ENCODE measurements around the gene ZNF85. TPM values are rescaled to one million over a fixed set of nuclear protein-coding genes. Genes with fewer than 3 reads are reported as not detected.
"Not testable (repeated sequence)": the region's sequence is repeated elsewhere in the genome, so short reads cannot be mapped to it uniquely, and the experiment has no call there.

Gene ZNF85
- 10 to 100 TPM; 18.2 to 23.2 (median 19.5) TPM for polyA plus RNA-seq (ENCODE audit: insufficient read length in 4 of 4)

DNA sequence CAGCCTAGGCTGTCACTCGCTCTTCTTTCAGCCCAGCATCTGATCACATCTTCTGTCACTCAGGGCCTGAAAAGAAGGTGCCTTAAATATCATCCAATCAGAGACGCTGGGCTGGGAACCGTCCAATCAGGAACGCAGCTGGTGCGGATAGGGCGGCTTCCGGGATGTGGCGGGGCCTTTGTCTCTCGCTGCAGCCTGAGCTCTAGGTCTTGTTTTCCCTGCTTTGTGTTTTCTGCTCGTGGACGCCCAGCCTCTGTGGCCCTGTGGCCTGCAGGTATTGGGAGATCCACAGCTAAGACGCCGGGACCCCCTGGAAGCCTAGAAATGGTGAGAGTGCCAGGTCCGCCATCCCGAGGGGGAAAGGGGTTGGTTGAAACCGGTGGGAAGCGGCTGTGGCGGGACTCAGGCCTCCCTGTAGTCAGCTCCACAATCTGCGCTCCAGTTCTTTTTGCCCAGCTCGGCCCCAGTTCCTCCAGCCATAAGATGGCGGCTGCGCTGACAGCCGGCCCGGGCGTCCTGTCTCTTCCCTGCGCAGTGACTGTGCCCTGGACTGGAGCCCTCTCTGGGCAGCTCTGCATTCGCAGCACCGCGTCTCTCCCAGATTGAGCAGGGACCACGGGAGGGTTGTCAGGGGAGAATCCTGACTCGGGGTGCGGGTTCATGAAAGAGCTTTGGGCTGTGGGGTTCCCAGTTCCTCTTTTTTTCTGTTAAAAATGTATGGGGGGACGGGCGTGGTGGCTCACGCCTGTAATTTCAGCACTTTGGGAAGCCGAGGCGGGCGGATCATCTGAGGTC, at the start of gene ZNF85:
Gene ZNF85 (plus strand): TSS at position 175 of the 795 bp plus-strand sequence. CDS start 150 bp downstream, at position 325.
- peak; percentile 80 to 87 (median 85) for DNase-seq (ENCODE audit: low read depth in 4 of 4, low spot score in 3 of 4)

DNA sequence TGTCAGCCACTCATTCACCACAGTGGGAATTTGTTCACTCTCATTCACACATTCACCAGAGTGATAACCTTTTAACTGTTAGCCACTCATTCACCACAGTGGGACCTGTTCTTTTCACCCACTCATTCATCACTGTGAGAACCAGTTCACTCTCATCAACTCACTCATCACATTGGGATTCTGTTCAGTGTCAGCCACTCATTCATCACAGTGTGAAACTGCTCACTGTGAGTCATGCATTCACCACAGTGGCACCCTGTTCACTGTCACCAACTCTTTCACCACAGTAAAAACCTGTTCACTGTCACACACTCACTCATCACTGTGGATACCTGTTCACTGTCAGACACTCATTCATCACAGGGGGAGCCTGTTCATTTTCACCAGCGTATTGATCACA, 43.5 kb upstream of the ZNF85 start:
- DNase-seq (ENCODE audit: low read depth in 4 of 4, low spot score in 3 of 4), result no peak

DNA sequence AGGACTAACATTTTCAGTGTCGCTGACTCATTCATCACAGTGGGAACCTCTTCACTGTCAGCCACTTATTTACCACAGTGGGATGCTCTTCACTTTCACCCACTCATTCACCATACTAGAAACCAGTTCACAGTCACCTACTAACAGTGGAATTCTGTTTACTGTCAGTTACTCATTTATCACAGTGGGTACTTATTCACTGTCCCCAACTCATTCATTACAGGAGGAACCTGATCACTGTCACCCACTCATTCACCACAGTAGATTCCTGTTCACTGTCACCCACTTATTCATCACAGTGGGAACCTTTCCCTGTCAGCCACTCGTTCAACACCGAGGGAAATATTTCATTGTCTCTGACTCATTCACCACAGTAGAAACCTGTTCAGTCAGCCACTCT, 10.1 kb upstream of the ZNF85 start:
- DNase-seq (ENCODE audit: low read depth in 4 of 4, low spot score in 3 of 4), result no peak

DNA sequence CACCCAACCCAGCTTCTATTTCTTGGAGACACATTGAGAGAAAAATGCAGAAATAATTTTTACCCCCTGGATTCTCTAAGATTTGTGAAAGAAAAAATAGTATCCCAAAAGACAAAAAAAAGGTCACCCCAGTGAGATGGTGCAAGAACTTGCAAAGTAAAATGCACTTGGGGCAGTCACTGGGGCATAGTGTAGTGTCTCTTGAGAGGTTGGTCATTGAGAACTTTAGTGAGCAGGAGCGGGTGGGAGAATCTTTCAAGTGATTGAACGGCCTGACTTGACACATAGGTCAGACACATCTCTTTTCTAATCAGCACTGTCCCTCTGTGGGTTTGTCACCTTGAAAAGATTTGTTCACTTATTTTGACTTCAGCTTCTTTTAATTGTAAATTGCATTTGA, 2.4 kb downstream of the ZNF85 start:
- DNase-seq (ENCODE audit: low read depth in 4 of 4, low spot score in 3 of 4), result no peak

DNA sequence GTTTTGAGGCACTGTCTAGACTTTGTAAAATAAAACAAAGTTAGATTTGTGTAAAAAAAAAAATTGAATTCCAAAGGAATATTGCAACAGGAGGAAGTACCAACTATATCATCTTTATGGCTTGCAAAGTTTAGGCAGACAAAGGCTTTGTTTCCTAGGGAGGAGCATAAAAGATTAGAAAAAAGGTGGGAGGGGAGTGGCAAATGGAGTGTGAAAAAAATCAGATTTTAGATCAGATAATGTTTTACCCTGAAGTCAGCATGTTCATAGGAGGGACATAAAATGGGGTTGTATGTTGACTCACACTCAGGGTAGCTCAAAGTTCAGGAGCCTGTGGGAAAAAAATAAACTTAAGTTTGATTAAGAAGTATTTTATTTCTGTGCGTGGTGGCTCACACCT, 3.7 kb downstream of the ZNF85 start:
- no peak for DNase-seq (ENCODE audit: low read depth in 4 of 4, low spot score in 3 of 4)

DNA sequence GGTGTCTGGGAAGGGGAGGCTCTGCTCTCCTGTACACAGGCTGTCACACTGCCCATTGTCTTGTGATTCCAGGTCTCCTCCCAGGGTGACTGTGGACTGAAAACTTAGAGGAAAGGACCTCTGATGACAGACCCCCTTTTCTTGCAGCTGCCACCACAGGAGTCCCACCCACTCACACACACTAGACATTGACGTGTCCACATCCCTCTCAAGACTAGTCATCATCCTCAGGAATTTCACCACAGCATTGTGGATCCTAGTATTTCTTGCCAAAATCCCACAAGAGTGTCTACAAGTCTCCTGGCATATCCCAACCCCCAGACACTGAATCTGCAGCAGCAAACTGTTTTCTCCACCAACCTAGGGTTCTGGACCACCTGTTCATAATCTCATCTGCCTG, 5.3 kb downstream of the ZNF85 start:
- no peak for DNase-seq (ENCODE audit: low read depth in 4 of 4, low spot score in 3 of 4)

DNA sequence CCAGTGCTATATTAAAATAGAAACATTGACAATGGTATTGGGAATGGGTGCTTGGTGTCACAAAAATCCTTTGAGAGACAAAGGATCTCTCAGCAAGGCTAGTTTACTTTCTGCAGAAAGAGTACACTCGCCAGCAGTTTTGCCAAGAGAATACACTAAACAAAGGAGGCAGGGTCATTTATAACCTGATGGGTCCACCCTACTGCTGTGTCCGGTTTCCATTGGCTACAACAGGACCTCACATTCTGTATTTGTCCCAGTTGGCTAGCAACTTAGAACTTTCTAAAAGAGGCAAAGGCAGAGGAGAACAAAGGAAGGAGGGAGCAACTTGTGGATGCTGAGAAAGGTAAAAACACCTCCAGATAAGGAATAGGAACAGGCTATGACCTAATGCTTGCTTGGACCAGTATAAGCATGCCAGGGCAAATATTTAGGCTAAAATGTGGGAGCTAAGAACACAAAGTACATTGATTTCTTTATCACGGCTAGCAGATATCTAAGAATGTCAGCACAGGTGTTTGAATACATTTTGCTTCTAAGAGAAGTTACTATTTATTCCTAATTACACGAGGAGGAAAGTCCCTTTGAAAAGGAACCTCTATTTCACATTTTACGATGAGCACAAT, 13.4 kb downstream of the ZNF85 start:
- DNase-seq (ENCODE audit: low read depth in 4 of 4, low spot score in 3 of 4), result not testable (repeated sequence)

DNA sequence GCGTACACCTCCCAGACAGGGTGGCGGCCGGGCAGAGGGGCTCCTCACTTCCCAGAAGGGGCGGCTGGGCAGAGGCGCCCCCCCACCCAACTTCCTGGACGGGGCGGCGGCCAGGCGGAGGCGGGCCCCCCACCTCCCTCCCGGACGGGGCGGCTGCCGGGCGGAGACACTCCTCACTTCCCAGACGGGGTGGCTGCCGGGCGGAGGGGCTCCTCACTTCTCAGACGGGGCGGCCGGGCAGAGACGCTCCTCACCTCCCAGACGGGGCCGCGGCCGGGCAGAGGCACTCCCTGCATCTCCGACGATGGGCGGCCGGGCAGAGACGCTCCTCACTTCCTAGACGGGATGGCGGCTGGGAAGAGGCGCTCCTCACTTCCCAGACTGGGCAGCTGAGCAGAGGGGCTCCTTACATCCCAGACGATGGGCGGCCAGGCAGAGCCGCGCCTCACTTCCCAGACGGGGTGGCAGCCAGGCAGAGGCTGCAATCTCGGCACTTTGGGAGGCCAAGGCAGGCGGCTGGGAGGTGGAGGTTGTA, 29.6 kb downstream of the ZNF85 start:
- not testable (repeated sequence) for DNase-seq (ENCODE audit: low read depth in 4 of 4, low spot score in 3 of 4)

DNA sequence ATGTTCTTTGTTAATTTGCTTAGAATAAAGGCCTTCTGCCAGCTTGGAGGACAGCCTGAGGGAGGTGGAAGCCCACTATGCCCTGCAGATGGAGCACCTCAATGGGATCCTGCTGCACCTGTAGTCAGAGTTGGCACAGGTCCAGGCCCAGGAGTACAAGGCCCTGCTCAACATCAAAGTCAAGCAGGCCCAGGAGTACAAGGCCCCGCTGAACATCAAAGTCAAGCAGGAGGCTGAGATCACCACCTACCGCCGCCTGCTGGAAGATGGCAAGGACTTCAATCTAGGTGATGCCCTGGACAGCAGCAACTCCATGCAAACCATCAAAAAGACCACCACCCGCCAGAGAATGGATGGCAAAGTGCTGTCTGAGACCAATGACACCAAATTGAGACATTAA, 41.7 kb downstream of the ZNF85 start:
- no peak for DNase-seq (ENCODE audit: low read depth in 4 of 4, low spot score in 3 of 4)

DNA sequence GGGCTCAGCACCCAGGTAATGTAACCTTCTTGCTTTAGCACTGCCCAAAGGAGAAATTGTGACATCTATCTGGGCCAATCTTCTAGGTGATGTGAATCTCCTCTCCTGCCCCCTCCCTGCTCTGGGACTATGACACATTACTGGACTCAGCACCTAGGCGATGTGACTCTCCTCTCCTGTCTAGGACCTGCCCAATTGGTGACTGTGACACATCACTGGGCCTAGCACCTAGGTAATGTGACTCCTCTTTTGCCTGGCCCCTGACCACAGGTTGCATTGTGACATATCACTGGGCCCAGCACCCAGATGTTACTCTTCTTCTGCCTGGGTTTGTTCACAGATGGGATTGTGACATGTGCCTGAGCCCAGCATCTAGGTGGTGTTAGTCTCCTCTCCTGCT, 45.0 kb downstream of the ZNF85 start:
- no peak for DNase-seq (ENCODE audit: low read depth in 4 of 4, low spot score in 3 of 4)

DNA sequence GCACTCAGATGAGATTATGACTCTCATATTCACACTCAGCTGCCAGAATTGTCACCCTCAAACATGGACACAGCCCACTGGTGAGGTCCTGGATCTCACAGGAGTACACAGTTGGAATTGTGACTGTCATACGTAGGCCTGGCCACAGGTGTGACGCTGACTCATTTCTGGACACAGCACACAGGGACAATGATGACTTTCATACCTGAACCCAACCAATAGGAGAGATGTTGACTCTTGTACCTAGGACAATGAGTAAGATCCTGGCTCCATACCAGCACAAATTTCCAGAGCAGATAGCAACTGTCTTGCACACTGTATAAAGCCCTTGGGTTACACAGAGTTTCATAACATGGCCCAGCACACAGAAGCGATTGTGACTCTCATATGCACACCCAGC, 46.4 kb downstream of the ZNF85 start:
- DNase-seq (ENCODE audit: low read depth in 4 of 4, low spot score in 3 of 4), result no peak

DNA sequence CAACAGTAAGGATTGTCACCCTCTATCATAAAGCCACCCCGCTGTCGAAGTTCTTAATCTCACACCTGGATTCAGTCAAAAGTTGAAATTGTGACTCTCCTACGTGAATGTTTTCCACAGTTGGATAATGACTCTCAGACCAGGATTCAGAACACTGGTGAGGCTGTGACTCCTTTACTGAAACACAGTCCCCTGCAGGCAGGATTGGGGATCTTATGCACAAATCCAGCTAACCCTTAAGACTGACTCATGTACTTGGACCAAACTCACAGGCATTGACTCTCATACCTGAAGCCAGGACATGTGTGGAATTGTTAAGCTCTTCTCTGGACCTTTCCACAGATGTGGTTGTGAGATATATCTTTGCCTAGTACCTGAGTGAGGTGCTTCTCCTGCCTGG, 46.8 kb downstream of the ZNF85 start:
- DNase-seq (ENCODE audit: low read depth in 4 of 4, low spot score in 3 of 4), result no peak

DNA sequence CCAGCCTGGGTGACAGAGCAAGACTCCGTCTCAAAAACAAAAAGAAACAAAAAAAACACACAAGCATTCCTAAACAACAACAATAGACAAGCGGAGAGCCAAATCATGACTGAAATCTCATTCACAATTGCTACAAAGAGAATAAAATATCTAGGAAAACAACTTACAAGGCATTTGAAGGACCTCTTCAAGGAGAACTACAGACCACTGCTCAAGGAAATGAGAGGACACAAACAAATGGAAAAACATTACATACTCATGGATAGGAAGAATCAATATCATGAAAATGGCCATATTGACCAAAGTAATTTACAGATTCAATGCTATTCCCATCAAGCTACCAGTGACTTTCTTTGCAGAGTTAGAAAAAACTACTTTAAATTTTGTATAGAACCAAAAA, 69.7 kb downstream of the ZNF85 start:
- DNase-seq (ENCODE audit: low read depth in 4 of 4, low spot score in 3 of 4), result not testable (repeated sequence)

DNA sequence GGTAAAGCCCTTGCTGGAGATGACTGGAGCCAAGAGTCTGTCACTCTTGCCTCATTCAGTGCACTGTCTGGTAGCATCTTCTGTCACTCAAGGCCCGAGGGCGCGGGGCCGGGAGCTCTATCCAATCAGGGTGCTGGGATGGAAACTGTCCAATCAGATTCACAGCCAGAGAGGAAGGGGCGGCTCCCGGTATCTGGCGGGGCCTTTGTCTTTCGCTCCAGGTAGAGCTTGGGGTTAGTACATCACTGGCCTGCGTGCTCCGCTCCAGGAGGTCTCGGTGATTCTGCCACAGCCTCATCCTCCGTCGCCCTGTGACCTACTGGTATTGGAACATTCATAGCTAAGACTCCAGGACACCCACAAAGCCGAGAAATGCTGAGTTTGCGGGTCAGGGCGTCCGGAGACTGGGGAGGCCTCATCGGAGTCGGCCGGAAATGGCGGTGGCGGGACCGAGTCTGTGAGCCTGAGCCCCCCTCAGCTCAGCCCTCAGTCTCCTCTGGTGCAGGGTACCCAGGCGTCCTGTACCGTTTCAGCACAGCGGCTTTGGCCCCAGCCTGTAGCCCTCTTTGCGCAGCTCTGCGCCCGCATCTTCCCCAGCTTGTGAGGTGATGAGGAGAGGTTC, 76.8 kb downstream of the ZNF85 start:
- DNase-seq (ENCODE audit: low read depth in 4 of 4, low spot score in 3 of 4), result peak in 3 of 4 donors; percentile 86 to 92 (median 90)

Other genes starting within 250 kb of the ZNF85 start
- 1 to 10 TPM; 2.5 to 6.9 (median 6.1) TPM for gene ZNF66, start 146.9 kb upstream of the ZNF85 start, polyA plus RNA-seq (ENCODE audit: insufficient read length in 4 of 4)
- 10 to 100 TPM; 10.8 to 12.4 (median 12.0) TPM for gene ZNF430, start 97.4 kb downstream of the ZNF85 start, polyA plus RNA-seq (ENCODE audit: insufficient read length in 4 of 4)
- gene ZNF714, start 159.0 kb downstream of the ZNF85 start, polyA plus RNA-seq (ENCODE audit: insufficient read length in 4 of 4), result 10 to 100 TPM; 13.6 to 20.4 (median 17.8) TPM
- gene ZNF431, start 218.8 kb downstream of the ZNF85 start, polyA plus RNA-seq (ENCODE audit: insufficient read length in 4 of 4), result 10 to 100 TPM; 16.8 to 30.6 (median 23.6) TPM

Data from left renal pelvis (tissue), 4 donors.